Glutamatergic neuron (in vitro differentiated cells): ENCODE data around the gene RASGRF1. TPM values are rescaled to one million over a fixed set of nuclear protein-coding genes. Genes with fewer than 3 reads are reported as not detected.

Source experiments
- DNase-seq: peaks from one replicate; pipeline ENCODE4 v3.0.0; 2022
- H3K27ac Mint-ChIP-seq: one replicate; pipeline ENCODE4 v1.8.0; 2020; ENCODE audit warnings: mild to moderate bottlenecking, mixed read lengths, inconsistent platforms; ENCODE audit not compliant: unreplicated experiment
- H3K27me3 Mint-ChIP-seq: one replicate; pipeline ENCODE4 v1.8.0; 2020; ENCODE audit warnings: mild to moderate bottlenecking, moderate library complexity, mixed read lengths, inconsistent platforms; ENCODE audit not compliant: unreplicated experiment
- H3K36me3 Mint-ChIP-seq: one replicate; pipeline ENCODE4 v1.8.0; 2020; ENCODE audit warnings: mild to moderate bottlenecking, mixed read lengths, inconsistent platforms; ENCODE audit not compliant: unreplicated experiment
- H3K4me1 Mint-ChIP-seq: one replicate; pipeline ENCODE4 v1.8.0; 2020; ENCODE audit warnings: mild to moderate bottlenecking, low read depth, mixed read lengths, inconsistent platforms; ENCODE audit not compliant: unreplicated experiment
- H3K4me3 Mint-ChIP-seq: one replicate; pipeline ENCODE4 v1.8.0; 2020; ENCODE audit warnings: mild to moderate bottlenecking, mixed read lengths, inconsistent platforms; ENCODE audit not compliant: unreplicated experiment
- H3K9me3 Mint-ChIP-seq: one replicate; pipeline ENCODE4 v1.8.0; 2020; ENCODE audit warnings: mild to moderate bottlenecking, moderate library complexity, mixed read lengths, inconsistent platforms; ENCODE audit not compliant: unreplicated experiment
- total RNA-seq: library from RNA; stranded (reverse); fragmentation: NEBNext Ultra II Directional; extraction: Animal tissue kit (Norgen Biotek cat#: 25700); gene quantifications from one replicate; pipeline ENCODE4 v1.2.1, GENCODE V29; 2021; ENCODE audit not compliant: unreplicated experiment
- TF ChIP-seq, protein P1 (sequence below): fragments of 200-600 bp; sonication (generic); IDR thresholded peaks from one replicate; pipeline ENCODE4 v1.5.0; 2021; ENCODE audit not compliant: partially characterized antibody, unreplicated experiment

RASGRF1 gene
- total RNA-seq, 1 donor from 2014 or later, result 0.32 TPM

DNA sequence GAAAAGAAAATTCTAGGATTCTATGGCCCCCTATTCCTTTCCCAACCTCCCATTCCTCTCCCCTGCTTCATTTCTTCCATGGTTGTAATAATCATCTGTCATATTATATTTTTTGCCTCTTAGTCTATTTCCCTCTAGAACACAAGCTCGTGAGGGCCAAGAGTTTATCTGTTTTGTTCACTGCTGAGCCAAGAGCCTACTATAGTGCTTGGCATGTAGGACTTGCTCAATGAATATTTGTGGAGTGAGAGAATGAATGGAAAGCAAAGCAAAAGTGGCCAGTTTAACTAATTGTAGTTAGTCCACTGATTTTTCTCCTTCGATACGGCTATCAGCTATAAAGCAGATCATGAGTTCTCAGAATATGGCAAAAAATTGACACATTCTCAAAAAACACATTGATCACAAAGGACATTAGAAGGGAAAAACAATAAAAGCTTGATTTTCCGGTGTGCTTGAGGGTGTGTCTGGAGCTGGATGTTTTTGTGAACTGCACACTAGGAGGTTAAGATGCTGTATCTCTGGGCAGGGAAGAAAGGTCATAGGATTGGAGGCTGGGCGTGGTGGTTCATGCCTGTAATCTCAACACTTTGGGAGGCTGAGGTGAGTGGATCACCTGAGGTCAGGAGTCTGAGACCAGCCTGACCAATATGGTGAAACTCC, 120.8 kb downstream of the RASGRF1 start:
- TF ChIP-seq, protein P1, sequence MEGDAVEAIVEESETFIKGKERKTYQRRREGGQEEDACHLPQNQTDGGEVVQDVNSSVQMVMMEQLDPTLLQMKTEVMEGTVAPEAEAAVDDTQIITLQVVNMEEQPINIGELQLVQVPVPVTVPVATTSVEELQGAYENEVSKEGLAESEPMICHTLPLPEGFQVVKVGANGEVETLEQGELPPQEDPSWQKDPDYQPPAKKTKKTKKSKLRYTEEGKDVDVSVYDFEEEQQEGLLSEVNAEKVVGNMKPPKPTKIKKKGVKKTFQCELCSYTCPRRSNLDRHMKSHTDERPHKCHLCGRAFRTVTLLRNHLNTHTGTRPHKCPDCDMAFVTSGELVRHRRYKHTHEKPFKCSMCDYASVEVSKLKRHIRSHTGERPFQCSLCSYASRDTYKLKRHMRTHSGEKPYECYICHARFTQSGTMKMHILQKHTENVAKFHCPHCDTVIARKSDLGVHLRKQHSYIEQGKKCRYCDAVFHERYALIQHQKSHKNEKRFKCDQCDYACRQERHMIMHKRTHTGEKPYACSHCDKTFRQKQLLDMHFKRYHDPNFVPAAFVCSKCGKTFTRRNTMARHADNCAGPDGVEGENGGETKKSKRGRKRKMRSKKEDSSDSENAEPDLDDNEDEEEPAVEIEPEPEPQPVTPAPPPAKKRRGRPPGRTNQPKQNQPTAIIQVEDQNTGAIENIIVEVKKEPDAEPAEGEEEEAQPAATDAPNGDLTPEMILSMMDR, result no peak
- peaks cover 11% of the 10 kb centered on the region for H3K4me1 Mint-ChIP-seq
- no peak for DNase-seq
- no peak overlapping the region for H3K27ac Mint-ChIP-seq
- H3K4me3 Mint-ChIP-seq, result no peak overlapping the region
- peaks cover 6% of the 10 kb centered on the region for H3K27me3 Mint-ChIP-seq
- H3K9me3 Mint-ChIP-seq, result peaks cover 4% of the 10 kb centered on the region
- no peaks in the 10 kb centered on the region for H3K36me3 Mint-ChIP-seq

DNA sequence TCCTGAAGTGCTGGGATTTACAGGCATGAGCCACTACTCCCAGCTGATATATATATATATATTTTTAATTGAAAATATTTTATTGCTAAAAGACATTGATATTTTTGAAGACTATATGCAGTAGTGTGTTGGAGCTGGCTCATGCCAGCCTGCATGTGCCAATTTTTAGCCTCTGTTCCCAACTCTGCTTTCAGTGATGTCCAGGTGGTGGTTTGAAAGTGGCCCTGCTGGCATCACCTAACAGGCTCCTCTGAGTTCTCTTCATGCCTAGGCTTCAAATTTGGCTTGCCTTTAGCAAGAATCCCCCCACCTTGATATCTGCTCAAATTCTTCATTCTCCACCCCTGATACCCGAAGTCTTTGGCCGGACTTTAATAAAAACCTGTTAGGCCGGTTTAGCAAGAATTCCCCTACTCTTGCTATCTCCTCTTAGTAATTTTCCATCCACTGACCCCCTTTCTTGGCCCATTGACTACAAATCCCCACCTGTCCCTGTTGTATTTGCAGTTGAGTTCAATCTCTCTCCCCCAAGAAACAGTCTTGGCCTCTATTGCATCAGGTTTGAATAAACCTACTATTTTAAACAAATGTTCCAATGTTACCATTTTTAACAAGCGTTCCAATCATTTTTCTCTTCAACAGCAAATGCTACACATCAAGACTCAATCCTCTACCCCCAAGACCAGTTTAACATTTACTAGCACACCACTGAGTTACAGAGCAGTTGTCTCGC, 121.9 kb downstream of the RASGRF1 start:
- TF ChIP-seq, protein P1, result no peak
- no peak overlapping the region for H3K4me3 Mint-ChIP-seq
- no peak overlapping the region for H3K27ac Mint-ChIP-seq

DNA sequence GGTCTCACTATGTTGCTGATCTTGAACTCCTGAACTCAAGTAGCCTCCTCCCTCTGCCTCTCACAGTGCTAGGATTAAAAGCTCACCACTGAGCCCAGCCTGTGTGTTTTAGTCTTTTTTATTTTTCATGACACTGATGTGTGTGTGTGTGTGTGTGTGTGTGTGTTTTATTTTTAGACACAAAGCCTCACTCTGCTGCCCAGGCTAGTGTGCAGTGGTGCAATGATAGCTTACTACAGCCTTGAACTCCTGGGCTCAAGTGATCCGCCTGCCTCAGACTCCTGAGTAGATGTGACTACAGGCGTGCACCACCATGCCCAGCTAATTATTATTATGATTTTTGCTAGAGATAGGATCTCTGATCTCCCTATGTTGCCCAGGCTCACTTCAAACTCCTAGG, 122.5 kb downstream of the RASGRF1 start:
- DNase-seq, result no peak
- no peak overlapping the region for H3K27ac Mint-ChIP-seq
- TF ChIP-seq, protein P1, result no peak
- no peaks in the 10 kb centered on the region for H3K36me3 Mint-ChIP-seq
- no peak overlapping the region for H3K4me3 Mint-ChIP-seq
- H3K27me3 Mint-ChIP-seq, result peaks cover 3% of the 10 kb centered on the region
- H3K9me3 Mint-ChIP-seq, result peaks cover 1% of the 10 kb centered on the region
- H3K4me1 Mint-ChIP-seq, result peaks cover 11% of the 10 kb centered on the region

More for the DNA sequence above, 121.9 kb downstream of the RASGRF1 start:
- H3K36me3 Mint-ChIP-seq, result no peaks in the 10 kb centered on the region
- H3K4me1 Mint-ChIP-seq, result peaks cover 11% of the 10 kb centered on the region
- H3K27me3 Mint-ChIP-seq, result peaks cover 3% of the 10 kb centered on the region
- peaks cover 1% of the 10 kb centered on the region for H3K9me3 Mint-ChIP-seq
- no peak for DNase-seq

DNA sequence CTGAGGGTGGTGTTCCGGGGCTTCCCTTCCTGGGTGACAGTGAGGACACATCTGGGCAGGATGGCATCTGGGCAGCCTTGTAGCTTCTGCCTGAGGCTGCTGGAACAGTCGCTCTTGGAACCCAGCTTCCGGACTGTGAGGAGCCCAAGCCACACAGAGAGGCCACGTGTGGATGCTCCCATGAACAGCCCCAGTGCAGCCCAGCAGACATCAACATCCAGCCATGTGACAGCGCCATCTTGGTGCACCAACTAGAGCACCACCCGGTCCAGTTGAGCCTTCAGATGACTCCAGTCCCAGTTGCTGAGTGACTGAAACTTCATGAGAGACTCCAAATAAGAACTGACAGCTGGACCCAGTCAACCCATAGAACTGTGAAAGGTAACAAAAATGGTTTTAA, 130.3 kb downstream of the RASGRF1 start:
- H3K9me3 Mint-ChIP-seq, result peaks cover 3% of the 10 kb centered on the region

More for the DNA sequence above, 130.3 kb downstream of the RASGRF1 start:
- H3K36me3 Mint-ChIP-seq, result no peaks in the 10 kb centered on the region
- TF ChIP-seq, protein P1, result no peak
- H3K4me1 Mint-ChIP-seq, result no peaks in the 10 kb centered on the region
- H3K4me3 Mint-ChIP-seq, result no peak overlapping the region
- peaks cover 5% of the 10 kb centered on the region for H3K27me3 Mint-ChIP-seq
- DNase-seq, result no peak
- H3K27ac Mint-ChIP-seq, result no peak overlapping the region
